Esophagus squamous epithelium (tissue), 5 donors: ENCODE measurements around the gene NRG4. TPM values are rescaled to one million over a fixed set of nuclear protein-coding genes. Genes with fewer than 3 reads are reported as not detected.
"Not testable (repeated sequence)": the region's sequence is repeated elsewhere in the genome, so short reads cannot be mapped to it uniquely, and the experiment has no call there.

Experiments
- DNase-seq: peaks from one replicate; lab custom pipeline; 2025; lab: John Stamatoyannopoulos, UW
- H3K27ac ChIP-seq, 4 donors: fragments of 200-600 bp; sonication (generic); one replicate each; pipeline ENCODE4 v1.5.1; 2016 to 2019; ENCODE audit warnings: mild to moderate bottlenecking in 1 of 4
- H3K27me3 ChIP-seq, 4 donors: fragments of 200-600 bp; sonication (generic); 1 replicate in 3 of 4; 2 replicates in 1 of 4; pipeline versions ENCODE4 v1.5.1 to v1.6.0; 2017 to 2021; ENCODE audit warnings: antibody characterized with exemption in 1 of 4
- H3K36me3 ChIP-seq, 3 donors: fragments of 200-600 bp; sonication (generic); one replicate each; pipeline ENCODE4 v1.5.1; 2016 to 2019
- H3K4me1 ChIP-seq, 3 donors: fragments of 200-600 bp; sonication (generic); one replicate each; pipeline ENCODE4 v1.5.1; 2017 to 2019
- H3K4me3 ChIP-seq, 4 donors: fragments of 200-600 bp; sonication (generic); 1 replicate in 3 of 4; 2 replicates in 1 of 4; pipeline ENCODE4 v1.5.1; 2016 to 2019; ENCODE audit warnings: mild to moderate bottlenecking in 2 of 4, moderate library complexity in 1 of 4
- H3K9me3 ChIP-seq, 3 donors: fragments of 200-600 bp; sonication (generic); one replicate each; pipeline ENCODE4 v1.5.1; 2016 to 2019
- CTCF ChIP-seq, 6 experiments: fragments of 450-650 bp in 4 of 6; fragments of 200-600 bp in 2 of 6; sonication (generic) in 2 of 6; IDR thresholded peaks; one replicate each; pipeline ENCODE4 v1.5.1; 2016 to 2019; ENCODE audit warnings: antibody characterized with exemption in 6 of 6, mild to moderate bottlenecking in 4 of 6, moderate library complexity in 4 of 6
- POLR2A ChIP-seq, 4 donors: fragments of 450-650 bp; IDR thresholded peaks; one replicate each; pipeline ENCODE4 v1.6.1; 2017; ENCODE audit warnings: antibody characterized with exemption in 4 of 4, mild to moderate bottlenecking in 4 of 4, moderate library complexity in 3 of 4
- WGBS, 2 donors: methylation state at CpG; one replicate each; pipeline ENCODE4 v1.1.5; 2018; 5-methylcytosine and 5-hydroxymethylcytosine counted together
- intact Hi-C: fragments of 100-400 bp; cut with DNase I; formaldehyde crosslinking; loops from one replicate; pipeline ENCODE4 v1.15.0; 2022
- total RNA-seq, 4 donors: library from RNA; depleted of rRNA; stranded (reverse); fragments of >200 nt; gene quantifications; one replicate each; pipeline ENCODE4 v1.1.0, GENCODE V29; 2016
- donor health status: DM: yes; HTN: yes; CAD: no.

NRG4 gene
- total RNA-seq, 4 donors from 2014 or later, result 0.83 to 2.8 (median 1.4) TPM

GRCh38 chr15:75923756-75924155 lies 88.5 kb downstream of the NRG4 start:
- DNase-seq, result no peak
- H3K27ac ChIP-seq, result no peak overlapping the region
- peaks cover 5 to 18% (median 10%) of the 10 kb centered on the region in 3 donors for H3K4me1 ChIP-seq
- no peaks in the 10 kb centered on the region for H3K27me3 ChIP-seq
- H3K36me3 ChIP-seq, result peaks cover 0 to 61% (median 0%) of the 10 kb centered on the region in 3 donors
- 95 to 98% methylated on average over 4 of the region's 4 CpGs for WGBS, 2 donors
- no peak overlapping the region for H3K4me3 ChIP-seq
- intact Hi-C loops, result no loop called here
- no peak for TF ChIP-seq POLR2A (IDR thresholded peaks at IDR 0.05)
- TF ChIP-seq CTCF (IDR thresholded peaks at IDR 0.05), result no peak
- no peaks in the 10 kb centered on the region for H3K9me3 ChIP-seq

- WGBS, 2 donors, result 54 to 73% methylated on average over 7 to 9 of the region's 9 CpGs
- H3K36me3 ChIP-seq, result peaks cover 0 to 67% (median 0%) of the 10 kb centered on the region in 3 donors
- TF ChIP-seq CTCF (IDR thresholded peaks at IDR 0.05) (peak in 2 of 6 experiments; percentile 8 to 43), POLR2A (IDR thresholded peaks at IDR 0.05) (no peak)
- intact Hi-C loops, result no loop called here
- H3K9me3 ChIP-seq, result no peaks in the 10 kb centered on the region
- H3K27me3 ChIP-seq, result no peaks in the 10 kb centered on the region
- H3K4me1 ChIP-seq, result peaks cover 5 to 18% (median 10%) of the 10 kb centered on the region in 3 donors
- no peak overlapping the region for H3K4me3 ChIP-seq
- DNase-seq, result no peak
- peak overlapping the region in 1 of 4 donors; percentile 7 for H3K27ac ChIP-seq
Observed at GRCh38 chr15:75921732-75922703, 90.2 kb downstream of the NRG4 start.

GRCh38 chr15:75920079-75920478 lies 92.1 kb downstream of the NRG4 start:
- TF ChIP-seq POLR2A (IDR thresholded peaks at IDR 0.05), result no peak
- no peak for TF ChIP-seq CTCF (IDR thresholded peaks at IDR 0.05)
- WGBS, 2 donors, result 100% methylated on average over 1 of the region's 1 CpG
- Histone ChIP-seq H3K36me3 (peaks cover 0 to 69% (median 0%) of the 10 kb centered on the region in 3 donors), H3K27me3 (no peaks in the 10 kb centered on the region), H3K4me3 (no peak overlapping the region), H3K4me1 (peaks cover 5 to 18% (median 10%) of the 10 kb centered on the region in 3 donors), H3K9me3 (no peaks in the 10 kb centered on the region), H3K27ac (no peak overlapping the region)
- DNase-seq, result no peak
- intact Hi-C loops, result no loop called here

GRCh38 chr15:75918135-75918534 lies 94.1 kb downstream of the NRG4 start:
- Histone ChIP-seq H3K4me3 (no peak overlapping the region), H3K36me3 (peaks cover 0 to 77% (median 0%) of the 10 kb centered on the region in 3 donors), H3K4me1 (peaks cover 5 to 14% (median 6%) of the 10 kb centered on the region in 3 donors), H3K27me3 (no peaks in the 10 kb centered on the region), H3K27ac (no peak overlapping the region), H3K9me3 (no peaks in the 10 kb centered on the region)
- no peak for DNase-seq
- TF ChIP-seq POLR2A (IDR thresholded peaks at IDR 0.05) (no peak), CTCF (IDR thresholded peaks at IDR 0.05) (no peak)
- 82 to 100% methylated on average over 1 of the region's 1 CpG for WGBS, 2 donors
- intact Hi-C loops, result no loop called here

GRCh38 chr15:75916978-75917377 lies 95.2 kb downstream of the NRG4 start:
- no peak for TF ChIP-seq CTCF (IDR thresholded peaks at IDR 0.05)
- no peak for TF ChIP-seq POLR2A (IDR thresholded peaks at IDR 0.05)
- Histone ChIP-seq H3K9me3 (no peaks in the 10 kb centered on the region), H3K4me1 (peaks cover under 1 to 4% (median under 1%) of the 10 kb centered on the region in 3 donors), H3K27ac (no peak overlapping the region), H3K27me3 (no peaks in the 10 kb centered on the region), H3K36me3 (peaks cover 0 to 82% (median 0%) of the 10 kb centered on the region in 3 donors), H3K4me3 (no peak overlapping the region)
- no peak for DNase-seq
- 83 to 92% methylated on average over 1 of the region's 1 CpG for WGBS, 2 donors
- intact Hi-C loops, result no loop called here

- intact Hi-C loops, result not testable (repeated sequence)
- WGBS, 2 donors, result 87 to 89% methylated on average over 3 of the region's 3 CpGs
Observed at GRCh38 chr15:75910355-75910754, 101.9 kb downstream of the NRG4 start.

More at GRCh38 chr15:75910355-75910754, 101.9 kb downstream of the NRG4 start:
- not testable (repeated sequence) for H3K4me3 ChIP-seq, H3K9me3 ChIP-seq, H3K27ac ChIP-seq, H3K4me1 ChIP-seq, H3K27me3 ChIP-seq, DNase-seq
- H3K36me3 ChIP-seq, result peaks cover 0 to 70% (median 0%) of the 10 kb centered on the region in 3 donors
